Liver (tissue), 9 donors: ENCODE data around the gene KLF13. TPM values are rescaled to one million over a fixed set of nuclear protein-coding genes. Genes with fewer than 3 reads are reported as not detected.

Source experiments
- DNase-seq: peaks from one replicate; pipeline ENCODE4 v3.0.0-alpha.2; 2017; ENCODE audit warnings: low spot score
- H3K27ac ChIP-seq, 2 donors: one replicate each; pipeline ENCODE4 v1.7.0; 2013; ENCODE audit warnings: inconsistent platforms in 2 of 2, low read length in 2 of 2, control low read depth in 1 of 2, low read depth in 1 of 2, mild to moderate bottlenecking in 1 of 2
- H3K27me3 ChIP-seq, 4 donors: one replicate each; pipeline versions ENCODE4 v1.6.1 to v1.7.0; 2013; ENCODE audit warnings: low read length in 3 of 4, inconsistent platforms in 1 of 4, mild to moderate bottlenecking in 1 of 4, moderate library complexity in 1 of 4; ENCODE audit not compliant: control insufficient read depth in 4 of 4, insufficient read depth in 4 of 4
- H3K36me3 ChIP-seq, 4 donors: one replicate each; pipeline versions ENCODE4 v1.6.1 to v1.7.0; 2013; ENCODE audit warnings: low read length in 3 of 4, mild to moderate bottlenecking in 3 of 4, low read depth in 1 of 4, moderate library complexity in 1 of 4; ENCODE audit not compliant: control insufficient read depth in 4 of 4, insufficient read depth in 3 of 4
- H3K4me1 ChIP-seq, 4 donors: one replicate each; pipeline versions ENCODE4 v1.6.1 to v1.7.0; 2013; ENCODE audit warnings: low read length in 3 of 4, mild to moderate bottlenecking in 3 of 4, moderate library complexity in 1 of 4; ENCODE audit not compliant: control insufficient read depth in 4 of 4, insufficient read depth in 4 of 4
- H3K4me3 ChIP-seq, 3 donors: one replicate each; pipeline versions ENCODE4 v1.6.1 to v1.7.0; 2013; ENCODE audit warnings: low read length in 3 of 3, control low read depth in 1 of 3, low read depth in 1 of 3, mild to moderate bottlenecking in 1 of 3
- H3K9ac ChIP-seq, 2 donors: one replicate each; pipeline ENCODE4 v1.7.0; 2013; ENCODE audit warnings: low read length in 2 of 2, mild to moderate bottlenecking in 2 of 2, moderate library complexity in 2 of 2, control low read depth in 1 of 2, low read depth in 1 of 2
- H3K9me3 ChIP-seq, 4 donors: one replicate each; pipeline versions ENCODE4 v1.6.1 to v1.7.0; 2013; ENCODE audit warnings: low read length in 3 of 4; ENCODE audit not compliant: control insufficient read depth in 4 of 4
- EGR1 ChIP-seq, 2 donors: IDR thresholded peaks; 2 replicates each; pipeline ENCODE4 v1.6.1; 2016 to 2018; ENCODE audit warnings: antibody characterized with exemption in 2 of 2, low read depth in 2 of 2
- FOXA1 ChIP-seq: IDR thresholded peaks from 2 replicates; pipeline ENCODE4 v1.6.1; 2016; ENCODE audit warnings: antibody characterized with exemption
- FOXA2 ChIP-seq: IDR thresholded peaks from 2 replicates; pipeline ENCODE4 v1.6.1; 2016; ENCODE audit warnings: antibody characterized with exemption
- GABPA ChIP-seq, 2 donors: IDR thresholded peaks in 1 of 2; conservative IDR thresholded peaks in 1 of 2; 2 replicates each; pipeline ENCODE4 v1.6.1; 2016; ENCODE audit warnings: antibody characterized with exemption in 2 of 2, mild to moderate bottlenecking in 1 of 2, moderate library complexity in 1 of 2
- HNF4A ChIP-seq, 2 donors: conservative IDR thresholded peaks; 2 replicates each; pipeline ENCODE4 v1.6.1; 2016; ENCODE audit warnings: antibody characterized with exemption in 2 of 2, mild to moderate bottlenecking in 2 of 2
- HNF4G ChIP-seq: IDR thresholded peaks from 2 replicates; pipeline ENCODE4 v1.6.1; 2016; ENCODE audit warnings: antibody characterized with exemption
- JUND ChIP-seq, 2 donors: IDR thresholded peaks; 2 replicates each; pipeline ENCODE4 v1.6.1; 2016; ENCODE audit warnings: antibody characterized with exemption in 2 of 2
- NR2F2 ChIP-seq: IDR thresholded peaks from 2 replicates; pipeline ENCODE4 v1.6.1; 2016; ENCODE audit warnings: antibody characterized with exemption
- RAD21 ChIP-seq, 2 donors: IDR thresholded peaks; 2 replicates each; pipeline ENCODE4 v1.6.1; 2016; ENCODE audit warnings: antibody characterized with exemption in 2 of 2, mild to moderate bottlenecking in 2 of 2
- RXRA ChIP-seq, 2 donors: IDR thresholded peaks; 2 replicates each; pipeline ENCODE4 v1.6.1; 2017 to 2018; ENCODE audit warnings: antibody characterized with exemption in 2 of 2, mild to moderate bottlenecking in 1 of 2
- SP1 ChIP-seq: IDR thresholded peaks from 2 replicates; pipeline ENCODE4 v1.6.1; 2018; ENCODE audit warnings: antibody characterized with exemption, mild to moderate bottlenecking
- TAF1 ChIP-seq: conservative IDR thresholded peaks from 2 replicates; pipeline ENCODE4 v1.6.1; 2016; ENCODE audit warnings: antibody characterized with exemption, mild to moderate bottlenecking
- YY1 ChIP-seq: IDR thresholded peaks from 2 replicates; pipeline ENCODE4 v1.6.1; 2016; ENCODE audit warnings: antibody characterized with exemption, mild to moderate bottlenecking
- WGBS: extraction: QIAGEN DNeasy Blood & Tissue Kit; methylation state at CpG from one replicate; pipeline ENCODE4 v1.1.7; 2013; 5-methylcytosine and 5-hydroxymethylcytosine counted together
- polyA plus RNA-seq, 2 donors: library from polyadenylated mRNA; stranded (reverse) in 1 of 2; unstranded in 1 of 2; fragments of 200-250 nt in 1 of 2; fragments of >200 nt in 1 of 2; fragmentation: Nextera tagmentation in 1 of 2; extraction: Ambion mirVana in 1 of 2; gene quantifications; one replicate each; pipeline versions ENCODE4 v1.2.1 to v1.2.3, GENCODE V29; 2013 to 2015
- total RNA-seq, 2 donors: library from RNA; depleted of rRNA; stranded (reverse); fragments of >200 nt; gene quantifications; one replicate each; pipeline ENCODE4 v1.2.3, GENCODE V29; 2014
- TF ChIP-seq, protein P1 (sequence below): IDR thresholded peaks from 2 replicates; pipeline ENCODE4 v1.6.1; 2016; ENCODE audit warnings: antibody characterized with exemption
- TF ChIP-seq, protein P2 (sequence below): IDR thresholded peaks from 2 replicates; pipeline ENCODE4 v1.6.1; 2016; ENCODE audit warnings: antibody characterized with exemption, mild to moderate bottlenecking
- TF ChIP-seq, protein P3 (sequence below): fragments of 150-350 bp; IDR thresholded peaks from 2 replicates; pipeline ENCODE4 v1.5.1; 2017; ENCODE audit warnings: improper control_type of control experiment, low read depth, low read length; ENCODE audit not compliant: missing input control
- TF ChIP-seq, protein P4 (sequence below): IDR thresholded peaks from 2 replicates; pipeline ENCODE4 v1.6.1; 2016; ENCODE audit warnings: antibody characterized with exemption
- donor health status: healthy.
- donor health status: healthy.
- donor health status: healthy.
- donor health status: healthy.
- donor health status: healthy.

The KLF13 gene
- total and polyA plus RNA-seq, 4 donors, result 17.4 to 77.1 (median 57.5) TPM

DNA sequence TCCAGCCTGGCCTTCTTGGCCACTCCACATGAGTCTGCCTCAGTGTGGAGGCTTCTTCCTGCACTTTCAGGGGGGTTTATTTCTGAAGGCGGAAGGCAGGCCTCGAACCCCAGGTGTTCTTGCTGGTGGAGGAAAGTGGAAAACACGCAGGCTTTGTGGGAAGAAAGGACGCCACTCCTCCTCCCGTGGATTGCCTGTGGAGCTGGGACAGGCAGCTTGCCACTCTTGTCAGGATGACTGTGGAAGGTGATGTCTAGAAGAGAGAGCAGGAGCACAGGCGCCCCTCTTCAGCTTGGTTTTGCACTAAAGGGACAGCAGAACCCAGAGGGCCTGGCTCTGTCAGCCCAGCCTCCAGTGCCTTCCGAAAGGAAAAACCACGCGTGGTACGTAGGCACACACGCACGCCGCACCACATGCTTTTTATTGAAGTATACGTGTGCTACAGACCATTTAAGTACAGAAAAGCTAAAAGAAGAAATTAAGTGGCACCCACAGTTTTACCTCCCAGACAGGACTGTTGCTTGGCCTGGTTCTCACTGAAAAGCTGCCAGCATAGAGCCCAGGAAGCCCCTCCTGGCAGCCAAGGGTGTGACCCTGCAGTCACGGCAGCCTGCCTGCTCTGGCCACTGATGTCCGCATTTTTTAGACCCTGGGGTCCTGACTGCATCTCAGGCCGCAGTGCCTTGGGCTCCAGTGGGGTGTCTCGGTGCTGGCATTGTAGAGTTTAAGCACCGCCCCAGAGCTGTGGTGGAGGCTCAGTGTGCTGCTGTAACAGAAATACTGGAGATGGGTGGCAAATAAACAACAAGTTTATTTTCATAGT lies 21.6 kb downstream of the KLF13 start:
- peaks cover 0 to 2% (median 0%) of the 10 kb centered on the region in 4 donors for H3K36me3 ChIP-seq
- no peaks in the 10 kb centered on the region for H3K27me3 ChIP-seq
- 93% methylated on average over 19 of the region's 19 CpGs for WGBS
- no peak for DNase-seq
- no peak overlapping the region for H3K4me3 ChIP-seq
- no peak overlapping the region for H3K9ac ChIP-seq
- no peak for TF ChIP-seq GABPA (IDR thresholded peaks at IDR 0.05 in 1 of 2, conservative IDR thresholded peaks at IDR 0.05 in 1 of 2)
- no peak for TF ChIP-seq HNF4G
- TF ChIP-seq, protein P1, sequence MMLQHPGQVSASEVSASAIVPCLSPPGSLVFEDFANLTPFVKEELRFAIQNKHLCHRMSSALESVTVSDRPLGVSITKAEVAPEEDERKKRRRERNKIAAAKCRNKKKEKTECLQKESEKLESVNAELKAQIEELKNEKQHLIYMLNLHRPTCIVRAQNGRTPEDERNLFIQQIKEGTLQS, result no peak
- TF ChIP-seq RXRA (IDR thresholded peaks at IDR 0.05), result no peak
- TF ChIP-seq JUND (IDR thresholded peaks at IDR 0.05), result no peak
- TF ChIP-seq FOXA1, result no peak
- TF ChIP-seq YY1, result no peak
- TF ChIP-seq, protein P2, sequence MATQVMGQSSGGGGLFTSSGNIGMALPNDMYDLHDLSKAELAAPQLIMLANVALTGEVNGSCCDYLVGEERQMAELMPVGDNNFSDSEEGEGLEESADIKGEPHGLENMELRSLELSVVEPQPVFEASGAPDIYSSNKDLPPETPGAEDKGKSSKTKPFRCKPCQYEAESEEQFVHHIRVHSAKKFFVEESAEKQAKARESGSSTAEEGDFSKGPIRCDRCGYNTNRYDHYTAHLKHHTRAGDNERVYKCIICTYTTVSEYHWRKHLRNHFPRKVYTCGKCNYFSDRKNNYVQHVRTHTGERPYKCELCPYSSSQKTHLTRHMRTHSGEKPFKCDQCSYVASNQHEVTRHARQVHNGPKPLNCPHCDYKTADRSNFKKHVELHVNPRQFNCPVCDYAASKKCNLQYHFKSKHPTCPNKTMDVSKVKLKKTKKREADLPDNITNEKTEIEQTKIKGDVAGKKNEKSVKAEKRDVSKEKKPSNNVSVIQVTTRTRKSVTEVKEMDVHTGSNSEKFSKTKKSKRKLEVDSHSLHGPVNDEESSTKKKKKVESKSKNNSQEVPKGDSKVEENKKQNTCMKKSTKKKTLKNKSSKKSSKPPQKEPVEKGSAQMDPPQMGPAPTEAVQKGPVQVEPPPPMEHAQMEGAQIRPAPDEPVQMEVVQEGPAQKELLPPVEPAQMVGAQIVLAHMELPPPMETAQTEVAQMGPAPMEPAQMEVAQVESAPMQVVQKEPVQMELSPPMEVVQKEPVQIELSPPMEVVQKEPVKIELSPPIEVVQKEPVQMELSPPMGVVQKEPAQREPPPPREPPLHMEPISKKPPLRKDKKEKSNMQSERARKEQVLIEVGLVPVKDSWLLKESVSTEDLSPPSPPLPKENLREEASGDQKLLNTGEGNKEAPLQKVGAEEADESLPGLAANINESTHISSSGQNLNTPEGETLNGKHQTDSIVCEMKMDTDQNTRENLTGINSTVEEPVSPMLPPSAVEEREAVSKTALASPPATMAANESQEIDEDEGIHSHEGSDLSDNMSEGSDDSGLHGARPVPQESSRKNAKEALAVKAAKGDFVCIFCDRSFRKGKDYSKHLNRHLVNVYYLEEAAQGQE, result no peak
- H3K9me3 ChIP-seq, result no peaks in the 10 kb centered on the region
- peaks cover 42 to 79% (median 65%) of the 10 kb centered on the region in 4 donors for H3K4me1 ChIP-seq
- H3K27ac ChIP-seq, result no peak overlapping the region

DNA sequence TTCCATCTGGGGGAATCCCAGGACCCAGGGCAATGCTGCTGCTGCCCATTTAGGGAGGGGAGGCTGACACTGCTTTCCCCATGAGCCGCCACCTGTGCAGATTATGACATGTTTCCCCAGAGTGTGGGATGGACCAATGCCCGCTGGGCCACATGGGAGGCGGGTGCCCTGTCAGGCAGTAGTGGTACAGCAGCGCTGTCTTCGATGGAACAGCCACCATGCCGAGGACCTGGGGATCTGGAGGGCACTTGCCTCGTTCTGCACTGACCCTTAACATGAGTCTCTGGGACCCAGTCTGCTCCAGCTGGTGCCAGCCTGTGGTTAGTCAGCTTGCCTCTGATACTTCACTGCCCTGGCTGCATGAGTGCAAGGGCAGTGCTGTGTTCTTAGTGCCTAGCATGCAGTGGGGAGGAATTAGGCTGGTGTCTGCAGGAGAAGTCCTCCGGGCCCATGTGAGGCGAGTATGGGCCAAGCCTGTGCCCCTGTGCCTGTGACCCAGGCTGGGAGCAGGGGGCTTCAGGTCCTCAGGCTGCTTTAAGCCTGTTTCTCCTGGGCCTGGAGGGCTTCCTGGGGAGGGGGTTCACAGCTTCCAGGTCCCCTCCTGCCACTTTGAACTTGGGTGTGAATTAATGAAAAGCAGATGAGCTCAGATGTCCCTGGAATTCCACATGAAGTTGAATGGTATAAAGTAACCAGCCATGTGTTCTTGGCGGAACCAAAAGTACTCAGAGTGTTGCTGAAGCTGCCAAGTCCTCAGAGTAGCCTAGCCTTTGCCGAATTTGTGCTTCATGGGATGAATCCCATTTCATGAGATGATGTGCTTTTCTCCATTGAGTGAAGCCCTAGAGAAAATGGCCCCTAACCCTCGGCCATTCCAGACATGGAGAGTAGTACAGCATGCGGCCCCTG lies 22.9 kb downstream of the KLF13 start:
- no peak for DNase-seq
- H3K27ac ChIP-seq, result no peak overlapping the region
- no peak overlapping the region for H3K4me3 ChIP-seq
- no peak overlapping the region for H3K9ac ChIP-seq
- WGBS, result 91% methylated on average over 13 of the region's 13 CpGs
- H3K4me1 ChIP-seq, result peaks cover 40 to 79% (median 63%) of the 10 kb centered on the region in 4 donors
- no peaks in the 10 kb centered on the region for H3K27me3 ChIP-seq
- H3K9me3 ChIP-seq, result no peaks in the 10 kb centered on the region
- TF ChIP-seq SP1 (no peak), RXRA (IDR thresholded peaks at IDR 0.05) (no peak), FOXA1 (no peak), EGR1 (IDR thresholded peaks at IDR 0.05; ENCODE audit: low read depth in 2 of 2) (no peak), HNF4A (conservative IDR thresholded peaks at IDR 0.05) (no peak), GABPA (IDR thresholded peaks at IDR 0.05 in 1 of 2, conservative IDR thresholded peaks at IDR 0.05 in 1 of 2) (no peak), YY1 (no peak), HNF4G (no peak), RAD21 (IDR thresholded peaks at IDR 0.05) (no peak), TAF1 (no peak), FOXA2 (no peak), NR2F2 (no peak), JUND (IDR thresholded peaks at IDR 0.05) (no peak)
- TF ChIP-seq, protein P3, sequence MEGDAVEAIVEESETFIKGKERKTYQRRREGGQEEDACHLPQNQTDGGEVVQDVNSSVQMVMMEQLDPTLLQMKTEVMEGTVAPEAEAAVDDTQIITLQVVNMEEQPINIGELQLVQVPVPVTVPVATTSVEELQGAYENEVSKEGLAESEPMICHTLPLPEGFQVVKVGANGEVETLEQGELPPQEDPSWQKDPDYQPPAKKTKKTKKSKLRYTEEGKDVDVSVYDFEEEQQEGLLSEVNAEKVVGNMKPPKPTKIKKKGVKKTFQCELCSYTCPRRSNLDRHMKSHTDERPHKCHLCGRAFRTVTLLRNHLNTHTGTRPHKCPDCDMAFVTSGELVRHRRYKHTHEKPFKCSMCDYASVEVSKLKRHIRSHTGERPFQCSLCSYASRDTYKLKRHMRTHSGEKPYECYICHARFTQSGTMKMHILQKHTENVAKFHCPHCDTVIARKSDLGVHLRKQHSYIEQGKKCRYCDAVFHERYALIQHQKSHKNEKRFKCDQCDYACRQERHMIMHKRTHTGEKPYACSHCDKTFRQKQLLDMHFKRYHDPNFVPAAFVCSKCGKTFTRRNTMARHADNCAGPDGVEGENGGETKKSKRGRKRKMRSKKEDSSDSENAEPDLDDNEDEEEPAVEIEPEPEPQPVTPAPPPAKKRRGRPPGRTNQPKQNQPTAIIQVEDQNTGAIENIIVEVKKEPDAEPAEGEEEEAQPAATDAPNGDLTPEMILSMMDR, result no peak
- TF ChIP-seq, protein P4, sequence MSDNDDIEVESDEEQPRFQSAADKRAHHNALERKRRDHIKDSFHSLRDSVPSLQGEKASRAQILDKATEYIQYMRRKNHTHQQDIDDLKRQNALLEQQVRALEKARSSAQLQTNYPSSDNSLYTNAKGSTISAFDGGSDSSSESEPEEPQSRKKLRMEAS, result no peak
- TF ChIP-seq, protein P1, result no peak
- TF ChIP-seq, protein P2, result no peak
- peaks cover 0 to 2% (median 0%) of the 10 kb centered on the region in 4 donors for H3K36me3 ChIP-seq
